ENCODE measurements around the gene SMIM41. TPM values are rescaled to one million over a fixed set of nuclear protein-coding genes. Genes with fewer than 3 reads are reported as not detected.

The SMIM41 gene
- total RNA-seq, 1 experiment from 2014 or later = not detected

DNA sequence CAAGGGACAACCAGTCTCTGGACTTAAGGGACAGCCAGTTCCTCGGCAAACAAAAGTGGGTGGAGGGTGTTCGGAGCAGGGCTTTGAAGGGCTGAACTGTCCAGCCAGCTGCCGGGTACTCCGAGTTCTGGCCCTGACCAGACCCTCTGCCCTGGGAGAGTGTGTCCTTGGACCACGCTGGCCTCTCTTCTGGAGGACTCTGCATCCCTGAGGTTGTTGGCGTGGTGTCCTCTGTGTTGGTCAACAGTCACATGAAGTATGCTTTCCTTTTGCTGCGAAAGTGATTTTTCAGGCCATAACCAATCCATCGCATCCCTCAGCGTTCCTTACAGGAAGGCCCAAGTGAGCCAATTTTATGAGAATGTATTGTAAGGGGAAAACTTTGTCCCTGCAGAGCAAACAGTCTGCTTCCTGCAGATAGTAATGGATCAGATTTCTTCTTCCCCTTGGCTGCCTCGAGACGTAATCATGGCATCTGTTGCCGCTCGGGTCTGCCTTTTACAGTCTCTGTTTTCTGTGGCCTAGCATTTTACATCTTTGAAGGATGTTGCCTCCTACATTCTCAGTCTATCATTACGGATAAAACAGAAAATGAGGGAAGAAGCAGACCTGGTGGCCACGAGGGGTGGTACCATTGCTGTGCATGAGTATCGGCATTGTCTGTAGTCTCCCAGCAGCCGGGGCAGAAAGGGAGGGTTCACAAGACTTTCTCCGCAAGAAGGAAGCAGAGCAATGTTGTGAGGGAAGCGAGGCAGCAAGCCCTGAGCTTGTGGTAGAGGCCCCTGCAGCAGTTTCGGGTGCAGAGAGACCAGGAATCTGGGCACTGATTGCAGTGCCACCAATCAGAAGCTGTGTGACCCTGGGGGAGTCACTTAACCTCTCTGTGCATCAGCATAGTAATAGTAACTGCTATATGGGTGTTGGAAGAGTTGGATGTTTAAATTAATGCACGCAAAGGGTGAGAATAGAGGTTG is 47.4 kb downstream of the SMIM41 start:
- no peaks in the 10 kb centered on the region for H3K36me3 ChIP-seq (replicated peaks; ENCODE audit: control insufficient read depth, insufficient read depth, low read length)
- H3K4me3 ChIP-seq (ENCODE audit: insufficient read depth, low read depth, low read length) = no peak overlapping the region
- peak; percentile 21 for DNase-seq
- H3K27me3 ChIP-seq (ENCODE audit: control insufficient read depth, insufficient read depth, low read length) = no peaks in the 10 kb centered on the region

GRCh38 chr12:52127683-52128450 is 48.4 kb downstream of the SMIM41 start:
- DNase-seq = no peak
- no peaks in the 10 kb centered on the region for H3K27me3 ChIP-seq (ENCODE audit: control insufficient read depth, insufficient read depth, low read length)
- no peaks in the 10 kb centered on the region for H3K36me3 ChIP-seq (replicated peaks; ENCODE audit: control insufficient read depth, insufficient read depth, low read length)
- H3K4me3 ChIP-seq (ENCODE audit: insufficient read depth, low read depth, low read length) = no peak overlapping the region

- DNase-seq = peak; percentile 63
- Histone ChIP-seq H3K36me3 (replicated peaks; ENCODE audit: control insufficient read depth, insufficient read depth, low read length) (no peaks in the 10 kb centered on the region), H3K27me3 (ENCODE audit: control insufficient read depth, insufficient read depth, low read length) (no peaks in the 10 kb centered on the region), H3K4me3 (ENCODE audit: insufficient read depth, low read depth, low read length) (no peak overlapping the region)
Measured at GRCh38 chr12:52130711-52131110, 51.2 kb downstream of the SMIM41 start.

- Histone ChIP-seq H3K36me3 (replicated peaks; ENCODE audit: control insufficient read depth, insufficient read depth, low read length) (no peaks in the 10 kb centered on the region), H3K27me3 (ENCODE audit: control insufficient read depth, insufficient read depth, low read length) (no peaks in the 10 kb centered on the region), H3K4me3 (ENCODE audit: insufficient read depth, low read depth, low read length) (no peak overlapping the region)
- DNase-seq = no peak
Measured at GRCh38 chr12:52132754-52133161, 53.3 kb downstream of the SMIM41 start.

DNA sequence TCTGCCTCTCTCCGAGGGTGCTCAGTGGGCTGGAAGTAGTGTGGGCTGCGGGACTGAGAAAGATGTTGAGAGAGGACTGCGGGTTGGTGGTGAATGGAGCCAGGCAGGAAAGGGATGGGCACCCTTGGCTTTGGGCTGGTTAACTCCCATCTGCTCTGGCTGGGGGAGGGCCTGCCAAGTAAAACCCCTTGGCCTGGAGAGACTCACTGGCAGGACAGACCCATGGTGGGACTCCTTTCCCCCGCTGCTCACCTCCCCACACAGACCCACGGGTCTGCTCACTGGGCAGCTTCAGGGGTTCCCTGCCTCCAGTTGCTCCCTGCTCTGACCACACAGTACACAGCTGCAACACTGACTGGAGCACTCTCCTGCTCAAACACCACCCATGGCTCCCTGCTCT is 58.2 kb downstream of the SMIM41 start:
- DNase-seq = no peak
- no peak overlapping the region for H3K4me3 ChIP-seq (ENCODE audit: insufficient read depth, low read depth, low read length)
- no peaks in the 10 kb centered on the region for H3K27me3 ChIP-seq (ENCODE audit: control insufficient read depth, insufficient read depth, low read length)
- no peaks in the 10 kb centered on the region for H3K36me3 ChIP-seq (replicated peaks; ENCODE audit: control insufficient read depth, insufficient read depth, low read length)

DNA sequence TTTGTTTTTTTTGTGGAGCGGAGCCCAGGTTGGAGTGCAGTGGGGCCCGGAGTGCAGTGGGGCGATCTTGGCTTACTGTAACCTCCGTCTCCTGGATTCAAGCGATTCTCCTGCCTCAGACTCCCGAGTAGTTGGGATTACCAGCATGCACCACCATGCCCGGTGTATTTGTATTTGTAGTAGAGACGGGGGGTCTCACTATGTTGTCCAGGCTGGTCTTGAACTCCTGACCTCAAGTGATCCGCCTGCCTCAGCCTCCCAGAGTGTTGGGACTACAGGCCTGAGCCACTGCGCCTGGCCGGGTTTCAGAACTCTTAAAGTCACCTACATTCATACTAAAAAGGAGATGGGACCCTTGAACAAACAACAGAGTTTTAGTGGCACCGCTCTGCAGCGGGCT is 59.6 kb downstream of the SMIM41 start:
- no peak overlapping the region for H3K4me3 ChIP-seq (ENCODE audit: insufficient read depth, low read depth, low read length)
- H3K36me3 ChIP-seq (replicated peaks; ENCODE audit: control insufficient read depth, insufficient read depth, low read length) = no peaks in the 10 kb centered on the region
- no peak for DNase-seq
- H3K27me3 ChIP-seq (ENCODE audit: control insufficient read depth, insufficient read depth, low read length) = no peaks in the 10 kb centered on the region

DNA sequence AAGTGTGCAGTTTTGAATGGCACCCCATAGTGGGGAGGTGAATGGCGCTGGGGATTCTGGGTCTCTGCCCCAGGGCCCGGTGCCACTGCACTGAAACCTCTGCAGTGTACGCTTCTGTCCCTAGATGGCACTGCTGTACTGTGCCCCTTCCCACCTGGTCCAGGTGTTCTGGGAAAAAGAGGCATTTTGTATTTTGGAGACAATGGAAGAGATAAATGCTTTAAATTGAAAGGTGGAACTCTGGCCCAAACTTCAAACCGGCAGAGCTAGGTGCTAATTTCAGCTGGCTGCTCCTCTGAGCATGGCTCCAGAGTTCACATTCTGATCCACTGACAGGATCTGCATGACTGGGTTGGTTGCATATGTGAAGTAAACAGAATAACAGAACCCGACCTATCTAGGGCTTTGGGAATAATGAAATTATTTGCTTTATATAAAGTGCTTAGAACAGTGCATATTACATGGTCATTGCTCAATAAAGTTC is 60.1 kb downstream of the SMIM41 start:
- no peaks in the 10 kb centered on the region for H3K27me3 ChIP-seq (ENCODE audit: control insufficient read depth, insufficient read depth, low read length)
- H3K4me3 ChIP-seq (ENCODE audit: insufficient read depth, low read depth, low read length) = no peak overlapping the region
- H3K36me3 ChIP-seq (replicated peaks; ENCODE audit: control insufficient read depth, insufficient read depth, low read length) = no peaks in the 10 kb centered on the region
- peak; percentile 95 for DNase-seq

DNA sequence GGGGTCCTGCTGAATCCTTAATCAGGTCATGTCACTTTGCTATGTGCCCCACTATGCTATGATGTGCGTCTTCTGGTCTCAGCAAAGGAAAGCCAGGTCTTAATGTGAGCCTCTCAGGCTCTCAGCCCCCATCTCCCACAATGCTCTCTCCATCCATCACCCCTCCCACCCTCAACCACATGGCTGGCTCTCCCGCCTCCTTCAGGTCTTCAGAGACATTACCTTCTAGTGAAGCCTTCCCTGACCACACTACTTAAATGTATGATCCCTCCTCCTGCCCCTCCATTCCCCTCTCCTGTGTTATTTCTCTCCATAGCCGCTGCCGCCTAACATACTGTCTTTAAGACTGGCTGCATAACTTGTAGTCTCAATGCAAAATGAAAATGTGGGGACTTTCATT is 61.8 kb downstream of the SMIM41 start:
- peak; percentile 75 for DNase-seq
- H3K36me3 ChIP-seq (replicated peaks; ENCODE audit: control insufficient read depth, insufficient read depth, low read length) = no peaks in the 10 kb centered on the region
- no peaks in the 10 kb centered on the region for H3K27me3 ChIP-seq (ENCODE audit: control insufficient read depth, insufficient read depth, low read length)
- H3K4me3 ChIP-seq (ENCODE audit: insufficient read depth, low read depth, low read length) = no peak overlapping the region

DNA sequence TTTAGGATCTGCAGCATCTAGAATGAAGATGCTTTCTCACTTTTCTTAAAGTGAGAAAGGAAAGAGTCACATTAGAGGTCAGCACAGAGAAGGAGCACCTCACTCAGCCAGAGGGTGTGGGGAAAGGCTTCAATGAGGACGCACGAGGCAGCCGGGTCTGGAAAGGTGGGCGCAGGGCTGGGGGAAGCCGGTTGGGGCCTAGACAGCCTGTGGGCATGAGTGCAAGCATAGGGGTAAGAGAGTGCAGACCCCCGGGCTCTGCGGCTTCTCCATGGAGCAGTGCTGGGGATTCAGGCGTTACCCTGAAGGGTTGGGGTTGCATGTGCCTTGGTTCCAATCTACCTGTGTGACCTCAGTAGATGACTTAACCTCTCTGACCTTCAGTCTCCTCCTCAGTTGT is 62.4 kb downstream of the SMIM41 start:
- Histone ChIP-seq H3K36me3 (replicated peaks; ENCODE audit: control insufficient read depth, insufficient read depth, low read length) (no peaks in the 10 kb centered on the region), H3K4me3 (ENCODE audit: insufficient read depth, low read depth, low read length) (no peak overlapping the region), H3K27me3 (ENCODE audit: control insufficient read depth, insufficient read depth, low read length) (no peaks in the 10 kb centered on the region)
- DNase-seq = no peak

- no peak for DNase-seq
- Histone ChIP-seq H3K36me3 (replicated peaks; ENCODE audit: control insufficient read depth, insufficient read depth, low read length) (no peaks in the 10 kb centered on the region), H3K4me3 (ENCODE audit: insufficient read depth, low read depth, low read length) (no peak overlapping the region), H3K27me3 (ENCODE audit: control insufficient read depth, insufficient read depth, low read length) (no peaks in the 10 kb centered on the region)
Measured at GRCh38 chr12:52142431-52142830, 62.9 kb downstream of the SMIM41 start.

- DNase-seq = peak; percentile 44
- H3K27me3 ChIP-seq (ENCODE audit: control insufficient read depth, insufficient read depth, low read length) = no peaks in the 10 kb centered on the region
- H3K4me3 ChIP-seq (ENCODE audit: insufficient read depth, low read depth, low read length) = no peak overlapping the region
- H3K36me3 ChIP-seq (replicated peaks; ENCODE audit: control insufficient read depth, insufficient read depth, low read length) = no peaks in the 10 kb centered on the region
Measured at GRCh38 chr12:52144512-52145227, 65.2 kb downstream of the SMIM41 start.

DNA sequence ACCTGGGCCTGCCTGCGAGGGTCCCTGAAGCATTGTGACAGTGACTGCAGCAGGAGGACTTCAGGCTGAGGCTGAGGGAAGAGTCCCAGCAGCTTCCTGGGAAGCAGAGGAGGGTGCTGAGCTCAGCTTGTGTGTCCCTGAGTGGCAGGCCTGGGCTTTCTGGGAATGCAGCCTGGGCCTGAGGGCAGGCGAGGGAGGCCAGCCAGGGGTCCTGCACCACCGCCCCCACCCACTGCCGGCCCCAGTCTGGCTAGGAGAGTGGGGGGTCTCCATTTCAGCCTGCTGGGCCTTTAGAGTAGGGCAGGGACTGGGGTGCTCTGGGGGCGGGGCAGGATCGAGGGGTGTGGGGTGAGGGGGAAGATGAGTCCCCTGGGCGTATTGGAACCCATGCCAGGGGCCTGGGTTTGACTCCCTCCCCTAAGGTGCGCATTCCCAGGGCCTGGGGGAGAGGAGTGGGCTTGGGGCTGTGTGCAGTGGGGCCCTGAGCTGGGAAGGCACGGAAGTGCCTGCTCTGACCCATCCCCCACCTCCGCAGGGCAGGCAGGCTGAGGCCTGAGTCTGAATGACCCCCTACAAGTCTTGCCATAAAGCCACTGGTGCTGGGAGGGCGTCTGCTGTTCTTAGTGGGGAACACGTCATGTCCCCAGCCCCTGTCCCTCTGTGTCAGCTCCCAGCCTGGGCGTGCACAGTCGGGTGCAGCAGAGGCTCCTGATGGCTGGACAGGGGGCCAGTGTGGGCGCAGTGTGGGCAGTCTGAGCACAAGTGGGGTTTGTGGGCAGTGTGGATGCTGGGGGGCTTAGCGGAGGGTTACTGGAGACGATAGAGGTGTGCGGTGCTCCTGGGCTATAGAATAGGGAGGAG is 66.0 kb downstream of the SMIM41 start:
- Histone ChIP-seq H3K27me3 (ENCODE audit: control insufficient read depth, insufficient read depth, low read length) (no peaks in the 10 kb centered on the region), H3K36me3 (replicated peaks; ENCODE audit: control insufficient read depth, insufficient read depth, low read length) (no peaks in the 10 kb centered on the region), H3K4me3 (ENCODE audit: insufficient read depth, low read depth, low read length) (no peak overlapping the region)
- DNase-seq = peak; percentile 77

GRCh38 chr12:52146089-52146821 is 66.8 kb downstream of the SMIM41 start:
- H3K27me3 ChIP-seq (ENCODE audit: control insufficient read depth, insufficient read depth, low read length) = no peaks in the 10 kb centered on the region
- DNase-seq = no peak
- H3K4me3 ChIP-seq (ENCODE audit: insufficient read depth, low read depth, low read length) = no peak overlapping the region
- H3K36me3 ChIP-seq (replicated peaks; ENCODE audit: control insufficient read depth, insufficient read depth, low read length) = no peaks in the 10 kb centered on the region

All from H7 (cell line).